Fibroblast of villous mesenchyme (primary cell): ENCODE results near the gene TMEM14A. TPM values are rescaled to one million over a fixed set of nuclear protein-coding genes. Genes with fewer than 3 reads are reported as not detected.

Experiments
- DNase-seq: peaks from one replicate; pipeline ENCODE4 v3.0.0-alpha.2; 2010; ENCODE audit warnings: low read depth
- H3K4me3 ChIP-seq: 2 replicates; pipeline ENCODE4 v1.5.1; 2011; ENCODE audit warnings: low read depth, mild to moderate bottlenecking, low read length
- total RNA-seq: library from RNA; depleted of rRNA; stranded (reverse); fragments of >200 nt; gene quantifications from 2 replicates; pipeline ENCODE4 v1.2.3, GENCODE V29; 2012
- TF ChIP-seq, protein P1 (sequence below): IDR thresholded peaks from 2 replicates; pipeline ENCODE4 v1.5.1; 2012; ENCODE audit warnings: low read depth, mild to moderate bottlenecking, low read length; ENCODE audit not compliant: insufficient read depth

The TMEM14A gene
- total RNA-seq, 1 donor, result 31.1 TPM

DNA sequence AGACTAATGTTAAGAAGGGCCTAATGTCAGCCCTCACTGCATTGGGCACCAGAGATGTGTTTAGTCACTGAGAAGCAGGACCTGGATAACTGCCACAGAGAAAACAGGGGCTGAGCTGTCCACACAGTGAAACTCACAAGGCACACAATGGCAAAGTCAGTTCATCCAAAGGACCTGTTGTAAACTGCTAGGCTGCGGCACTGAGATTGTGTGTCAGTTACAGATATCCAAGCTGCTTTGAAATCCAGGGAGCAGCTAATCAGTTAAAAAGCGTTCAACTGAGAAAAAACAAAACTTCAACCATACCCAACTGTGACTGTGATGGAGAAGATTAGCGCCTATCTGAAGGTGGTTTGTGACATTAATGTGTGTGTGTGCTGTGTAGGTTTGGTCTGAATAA is 27.8 kb upstream of the TMEM14A start:
- H3K4me3 ChIP-seq, result no peak overlapping the region
- DNase-seq, result no peak

GRCh38 chr6:52644253-52644652 is 26.7 kb upstream of the TMEM14A start:
- DNase-seq, result no peak
- H3K4me3 ChIP-seq, result no peak overlapping the region
- TF ChIP-seq, protein P1, sequence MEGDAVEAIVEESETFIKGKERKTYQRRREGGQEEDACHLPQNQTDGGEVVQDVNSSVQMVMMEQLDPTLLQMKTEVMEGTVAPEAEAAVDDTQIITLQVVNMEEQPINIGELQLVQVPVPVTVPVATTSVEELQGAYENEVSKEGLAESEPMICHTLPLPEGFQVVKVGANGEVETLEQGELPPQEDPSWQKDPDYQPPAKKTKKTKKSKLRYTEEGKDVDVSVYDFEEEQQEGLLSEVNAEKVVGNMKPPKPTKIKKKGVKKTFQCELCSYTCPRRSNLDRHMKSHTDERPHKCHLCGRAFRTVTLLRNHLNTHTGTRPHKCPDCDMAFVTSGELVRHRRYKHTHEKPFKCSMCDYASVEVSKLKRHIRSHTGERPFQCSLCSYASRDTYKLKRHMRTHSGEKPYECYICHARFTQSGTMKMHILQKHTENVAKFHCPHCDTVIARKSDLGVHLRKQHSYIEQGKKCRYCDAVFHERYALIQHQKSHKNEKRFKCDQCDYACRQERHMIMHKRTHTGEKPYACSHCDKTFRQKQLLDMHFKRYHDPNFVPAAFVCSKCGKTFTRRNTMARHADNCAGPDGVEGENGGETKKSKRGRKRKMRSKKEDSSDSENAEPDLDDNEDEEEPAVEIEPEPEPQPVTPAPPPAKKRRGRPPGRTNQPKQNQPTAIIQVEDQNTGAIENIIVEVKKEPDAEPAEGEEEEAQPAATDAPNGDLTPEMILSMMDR, result no peak

More for the DNA sequence above, 27.8 kb upstream of the TMEM14A start:
- TF ChIP-seq, protein P1, result no peak

- TF ChIP-seq, protein P1, result no peak
- no peak overlapping the region for H3K4me3 ChIP-seq
- no peak for DNase-seq
Measured at GRCh38 chr6:52645976-52646375, 24.9 kb upstream of the TMEM14A start.

- no peak for DNase-seq
- TF ChIP-seq, protein P1, result no peak
- no peak overlapping the region for H3K4me3 ChIP-seq
Measured at GRCh38 chr6:52647199-52647598, 23.7 kb upstream of the TMEM14A start.

DNA sequence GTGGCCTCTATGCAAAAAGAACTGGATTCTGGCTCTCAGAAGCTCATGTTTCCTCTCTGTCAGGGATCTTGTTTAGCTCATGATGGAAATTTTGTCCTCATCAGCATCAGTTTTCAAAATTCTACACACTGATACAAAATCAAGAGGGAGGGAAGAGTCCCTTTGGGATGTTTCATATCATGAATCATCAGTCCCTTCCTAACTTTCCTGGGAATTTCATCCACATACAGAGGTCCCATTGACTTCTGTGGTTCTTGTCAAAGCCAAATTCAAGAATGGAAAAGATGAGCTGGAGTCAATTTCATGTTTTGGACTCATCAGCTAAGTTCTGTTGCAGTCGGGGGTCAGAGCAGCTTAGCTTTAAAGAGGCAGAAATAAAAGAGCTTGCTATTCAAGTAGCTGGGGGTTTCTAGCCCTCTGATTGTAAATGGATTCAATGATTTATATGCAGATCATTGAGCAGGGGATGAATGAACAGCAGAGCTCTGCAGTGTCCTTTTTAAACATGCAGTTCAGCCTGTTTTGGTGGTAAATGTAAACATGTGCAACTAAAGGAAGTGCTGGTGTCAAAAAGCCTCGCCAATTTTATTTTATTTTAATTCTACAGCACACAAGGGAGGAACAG is 21.3 kb upstream of the TMEM14A start:
- TF ChIP-seq, protein P1, result no peak
- no peak for DNase-seq
- H3K4me3 ChIP-seq, result no peak overlapping the region

- TF ChIP-seq, protein P1, result no peak
- no peak overlapping the region for H3K4me3 ChIP-seq
- no peak for DNase-seq
Measured at GRCh38 chr6:52650941-52651340, 20.0 kb upstream of the TMEM14A start.

DNA sequence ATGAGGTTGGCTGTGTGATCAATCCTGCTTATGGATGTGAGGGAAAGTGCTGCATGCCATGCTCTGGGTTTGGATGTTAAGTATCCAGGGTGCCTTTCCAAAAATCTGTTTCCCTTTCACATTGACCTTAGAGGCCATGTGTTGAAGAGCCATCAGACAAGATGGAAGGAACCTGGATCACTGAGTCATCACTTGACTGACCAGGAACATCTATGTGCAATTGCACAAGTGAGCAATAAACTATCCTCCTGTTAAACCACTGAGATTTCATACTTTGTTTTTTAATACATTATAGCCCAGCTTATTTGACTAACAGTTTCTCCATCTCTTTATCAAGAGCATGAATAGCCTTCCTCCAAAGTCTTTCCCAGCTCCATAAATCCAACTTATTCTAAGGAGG is 17.8 kb upstream of the TMEM14A start:
- DNase-seq, result no peak
- no peak overlapping the region for H3K4me3 ChIP-seq
- TF ChIP-seq, protein P1, result no peak
